ENCODE data around the gene PAN3.

Gene PAN3

DNA sequence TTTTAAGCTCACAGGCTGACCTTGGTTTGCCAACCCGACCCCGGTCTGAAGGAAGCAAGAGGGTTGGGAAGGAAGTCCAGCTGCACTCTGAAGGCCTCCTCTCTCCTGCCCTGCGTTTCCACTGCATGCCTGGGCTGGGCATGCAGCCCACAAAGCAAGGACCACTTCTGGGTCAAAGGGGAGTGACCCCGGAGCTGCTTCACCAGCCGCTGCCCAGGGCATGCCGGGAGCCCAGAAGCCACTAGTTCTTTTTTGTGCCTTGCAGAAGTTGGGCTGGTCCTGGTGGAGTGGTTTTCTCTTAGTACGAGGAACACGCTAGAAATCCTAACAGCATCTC, 189.9 kb downstream of the PAN3 start:
- H3K4me3 ChIP-seq (ENCODE audit: low read depth, low read length) = no peak overlapping the region
- TF ChIP-seq CTCF (conservative IDR thresholded peaks at IDR 0.05; ENCODE audit: low read depth, low read length) = no peak
- DNase-seq (ENCODE audit: low read depth) = no peak

DNA sequence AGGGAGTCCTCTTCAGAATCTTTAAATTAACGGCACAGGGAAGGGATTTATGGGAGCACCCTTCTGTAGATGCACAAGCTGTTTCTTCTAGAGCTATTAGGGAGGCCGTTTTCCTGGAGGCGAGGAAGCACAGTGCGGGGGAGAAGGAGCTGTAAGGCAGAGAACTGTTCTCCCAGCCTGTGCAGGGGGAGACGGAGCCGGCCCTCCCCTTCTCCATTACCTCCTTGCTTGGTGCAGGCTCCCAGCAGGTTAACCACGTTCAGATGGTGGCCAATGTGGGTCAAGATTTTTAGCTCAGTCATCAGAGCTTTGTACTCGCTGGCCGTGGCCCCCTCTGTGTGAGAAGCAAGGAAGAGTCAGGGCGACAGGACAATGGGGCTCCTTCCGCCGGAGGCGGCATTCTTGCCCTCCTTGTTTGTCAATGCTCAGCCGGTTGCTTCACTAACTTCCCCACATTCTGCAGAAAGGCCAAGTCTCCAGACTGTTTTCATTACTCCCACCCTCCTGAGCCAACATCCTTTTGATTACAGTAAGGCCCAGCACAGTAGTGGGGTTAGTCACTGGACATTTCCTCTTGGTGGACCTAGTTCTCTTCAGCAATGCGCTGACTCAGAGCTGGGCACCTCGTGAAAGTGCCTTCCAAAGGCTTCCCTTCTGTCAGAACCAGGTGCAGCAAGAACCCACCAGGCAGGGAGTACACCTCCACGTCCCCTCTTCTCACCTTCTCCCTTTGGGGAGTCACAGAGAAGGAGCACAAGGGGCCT, 191.2 kb downstream of the PAN3 start:
- peak; percentile 91 for DNase-seq (ENCODE audit: low read depth)
- peak overlapping the region; percentile 13 for H3K4me3 ChIP-seq (ENCODE audit: low read depth, low read length)
- no peak for TF ChIP-seq CTCF (conservative IDR thresholded peaks at IDR 0.05; ENCODE audit: low read depth, low read length)

DNA sequence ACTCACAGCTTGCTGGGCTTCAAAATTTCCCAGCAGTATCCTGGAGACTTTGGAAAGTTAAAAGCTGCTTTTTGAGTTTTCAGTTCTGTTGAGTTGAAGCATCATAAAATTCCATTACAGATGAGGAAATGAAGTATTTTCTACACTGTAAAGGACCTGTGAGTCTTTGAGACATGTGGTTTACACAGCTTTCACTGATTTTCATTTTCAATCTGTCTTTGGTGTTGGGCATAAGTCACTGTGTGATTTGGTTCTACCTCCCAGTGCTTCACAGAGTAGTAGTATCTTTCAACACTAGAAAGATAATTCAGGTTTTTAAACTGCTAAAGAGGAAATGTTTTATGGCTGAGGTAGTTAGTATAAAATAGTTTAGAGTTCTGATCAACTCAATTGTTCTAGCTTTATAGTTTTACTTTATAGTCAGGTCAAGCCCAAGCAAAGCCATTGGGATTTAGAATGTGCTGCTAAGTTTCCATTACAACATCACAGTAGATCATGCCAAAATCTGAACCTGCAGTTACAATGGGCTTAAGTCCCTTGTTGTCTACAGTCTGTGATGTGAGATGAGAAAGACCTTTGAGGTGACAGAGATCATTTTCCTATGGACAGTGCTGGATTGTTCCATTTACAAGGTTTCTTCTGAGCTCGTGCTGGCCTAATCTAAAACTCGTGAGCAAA, 195.0 kb downstream of the PAN3 start:
- no peak for DNase-seq (ENCODE audit: low read depth)
- H3K4me3 ChIP-seq (ENCODE audit: low read depth, low read length) = no peak overlapping the region
- TF ChIP-seq CTCF (conservative IDR thresholded peaks at IDR 0.05; ENCODE audit: low read depth, low read length) = no peak

- TF ChIP-seq CTCF (conservative IDR thresholded peaks at IDR 0.05; ENCODE audit: low read depth, low read length) = no peak
- no peak for DNase-seq (ENCODE audit: low read depth)
- no peak overlapping the region for H3K4me3 ChIP-seq (ENCODE audit: low read depth, low read length)
These were observed 197.9 kb downstream of the PAN3 start for GRCh38 chr13:28336193-28336657.

DNA sequence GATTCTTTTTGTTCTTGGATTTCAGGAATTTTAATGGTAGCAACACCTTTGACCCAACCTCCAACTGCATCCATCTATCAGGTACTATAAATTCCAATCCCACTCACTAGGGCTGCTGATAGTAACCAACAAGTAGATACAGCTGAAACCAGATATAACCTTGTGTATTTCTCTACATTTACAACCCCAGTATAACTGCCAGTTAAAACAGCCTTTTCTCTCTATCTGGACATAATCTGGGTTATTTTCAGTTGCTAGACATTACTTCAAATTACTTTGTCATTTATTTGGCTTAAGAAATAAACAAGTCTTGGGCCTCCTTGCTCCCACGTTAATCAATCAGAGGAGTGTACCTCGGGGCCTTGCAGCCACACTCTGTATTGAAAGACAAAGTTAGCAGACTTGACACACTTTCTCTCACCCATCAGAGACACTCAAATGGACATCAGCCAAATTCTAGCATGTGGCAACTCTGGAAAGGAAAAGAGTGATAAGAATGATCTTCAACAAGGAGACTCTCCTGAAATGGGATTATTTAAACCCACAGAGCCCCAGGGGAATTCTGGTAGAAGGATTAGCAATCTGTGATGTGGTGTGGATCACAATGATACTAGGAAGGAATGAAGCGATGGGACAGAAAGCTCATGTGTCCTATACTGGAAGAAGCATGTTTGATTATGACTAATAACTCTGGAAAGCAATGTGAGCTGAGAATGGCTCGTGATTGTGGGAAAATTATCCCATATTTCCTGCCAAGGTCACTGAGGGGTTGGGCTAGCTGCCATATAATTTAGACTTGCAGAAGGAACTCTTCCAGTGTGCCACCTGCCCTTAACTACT, 199.0 kb downstream of the PAN3 start:
- DNase-seq (ENCODE audit: low read depth) = peak; percentile 59
- H3K4me3 ChIP-seq (ENCODE audit: low read depth, low read length) = no peak overlapping the region
- no peak for TF ChIP-seq CTCF (conservative IDR thresholded peaks at IDR 0.05; ENCODE audit: low read depth, low read length)

GRCh38 chr13:28338006-28338574, 199.7 kb downstream of the PAN3 start:
- DNase-seq (ENCODE audit: low read depth) = no peak
- H3K4me3 ChIP-seq (ENCODE audit: low read depth, low read length) = no peak overlapping the region

More at GRCh38 chr13:28338006-28338574, 199.7 kb downstream of the PAN3 start:
- TF ChIP-seq CTCF (conservative IDR thresholded peaks at IDR 0.05; ENCODE audit: low read depth, low read length) = no peak

Data from choroid plexus epithelial cell (primary cell).